GM19397 (cell line): Measurements from ENCODE around the gene SUN2.
"Not testable (repeated sequence)": the region's sequence is repeated elsewhere in the genome, so short reads cannot be mapped to it uniquely, and the experiment has no call there.

Experiments
- ATAC-seq: cut with Tn5 transposase; IDR thresholded peaks from one replicate; pipeline ENCODE4 v1.9.1; 2021; ENCODE audit warnings: mild to moderate bottlenecking, moderate library complexity; ENCODE audit not compliant: unreplicated experiment

SUN2 gene, protein sequence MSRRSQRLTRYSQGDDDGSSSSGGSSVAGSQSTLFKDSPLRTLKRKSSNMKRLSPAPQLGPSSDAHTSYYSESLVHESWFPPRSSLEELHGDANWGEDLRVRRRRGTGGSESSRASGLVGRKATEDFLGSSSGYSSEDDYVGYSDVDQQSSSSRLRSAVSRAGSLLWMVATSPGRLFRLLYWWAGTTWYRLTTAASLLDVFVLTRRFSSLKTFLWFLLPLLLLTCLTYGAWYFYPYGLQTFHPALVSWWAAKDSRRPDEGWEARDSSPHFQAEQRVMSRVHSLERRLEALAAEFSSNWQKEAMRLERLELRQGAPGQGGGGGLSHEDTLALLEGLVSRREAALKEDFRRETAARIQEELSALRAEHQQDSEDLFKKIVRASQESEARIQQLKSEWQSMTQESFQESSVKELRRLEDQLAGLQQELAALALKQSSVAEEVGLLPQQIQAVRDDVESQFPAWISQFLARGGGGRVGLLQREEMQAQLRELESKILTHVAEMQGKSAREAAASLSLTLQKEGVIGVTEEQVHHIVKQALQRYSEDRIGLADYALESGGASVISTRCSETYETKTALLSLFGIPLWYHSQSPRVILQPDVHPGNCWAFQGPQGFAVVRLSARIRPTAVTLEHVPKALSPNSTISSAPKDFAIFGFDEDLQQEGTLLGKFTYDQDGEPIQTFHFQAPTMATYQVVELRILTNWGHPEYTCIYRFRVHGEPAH

DNA sequence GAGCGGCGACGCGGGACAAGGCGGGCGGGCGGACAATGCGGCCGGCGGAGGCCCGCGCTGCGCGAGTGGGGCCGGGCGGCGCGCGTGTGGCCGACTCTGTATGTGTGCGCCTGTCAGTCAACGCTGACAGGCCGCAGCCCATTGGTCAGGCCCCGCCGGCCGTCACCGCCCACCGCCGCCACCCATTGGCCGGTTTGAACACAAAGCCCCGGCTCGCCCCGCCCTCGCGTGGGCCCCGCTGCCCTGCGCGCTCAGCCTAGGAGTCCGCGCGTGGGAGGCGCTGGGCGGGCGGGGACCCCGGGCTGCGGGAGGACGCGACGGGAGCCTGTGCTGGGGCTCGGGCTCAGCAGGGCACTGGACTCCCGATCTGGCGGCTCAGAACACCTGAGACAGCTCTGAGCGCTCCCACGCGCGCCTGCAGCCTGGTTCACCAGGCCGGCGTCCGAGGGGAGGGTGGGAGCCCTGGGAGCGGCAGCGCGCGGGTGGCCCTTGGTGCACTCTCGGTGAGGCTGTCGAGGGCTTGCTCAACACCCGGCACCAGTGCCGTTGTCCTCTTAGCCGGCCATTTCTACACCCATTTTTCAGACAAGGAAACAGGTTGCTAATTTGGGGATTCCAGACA is at the start of gene SUN2:
SUN2 (minus strand) TSS at position 88 of the 622 bp plus-strand sequence. CDS start 3,370 bp downstream, outside the sequence.
- ATAC-seq: peak; percentile 70

DNA sequence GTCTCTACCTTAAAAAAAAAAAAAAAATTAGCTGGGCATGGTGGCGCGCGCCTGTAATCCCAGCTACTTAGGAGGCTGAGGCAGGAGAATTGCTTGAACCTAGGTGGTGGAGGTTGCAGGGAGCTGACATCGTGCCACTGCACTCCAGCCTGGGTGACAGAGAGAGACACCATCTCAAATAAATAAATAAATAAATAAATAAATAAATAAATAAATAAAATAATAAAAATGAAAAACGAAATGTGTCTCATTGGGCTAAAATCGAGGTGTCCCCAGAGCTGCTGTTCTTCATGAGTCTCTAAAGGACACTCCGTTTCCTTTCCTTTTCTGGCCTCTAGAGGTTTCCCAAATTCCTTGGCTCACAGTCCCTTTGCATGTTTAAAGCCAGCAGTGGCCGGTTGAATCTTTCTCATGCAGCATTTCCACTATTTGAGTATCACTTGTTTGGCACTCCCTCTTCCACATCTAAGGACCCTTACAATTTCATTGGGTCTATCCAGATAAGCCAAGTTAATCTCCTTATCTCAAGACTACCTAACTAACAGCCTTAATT is 49.3 kb upstream of the SUN2 start:
- not testable (repeated sequence) for ATAC-seq

DNA sequence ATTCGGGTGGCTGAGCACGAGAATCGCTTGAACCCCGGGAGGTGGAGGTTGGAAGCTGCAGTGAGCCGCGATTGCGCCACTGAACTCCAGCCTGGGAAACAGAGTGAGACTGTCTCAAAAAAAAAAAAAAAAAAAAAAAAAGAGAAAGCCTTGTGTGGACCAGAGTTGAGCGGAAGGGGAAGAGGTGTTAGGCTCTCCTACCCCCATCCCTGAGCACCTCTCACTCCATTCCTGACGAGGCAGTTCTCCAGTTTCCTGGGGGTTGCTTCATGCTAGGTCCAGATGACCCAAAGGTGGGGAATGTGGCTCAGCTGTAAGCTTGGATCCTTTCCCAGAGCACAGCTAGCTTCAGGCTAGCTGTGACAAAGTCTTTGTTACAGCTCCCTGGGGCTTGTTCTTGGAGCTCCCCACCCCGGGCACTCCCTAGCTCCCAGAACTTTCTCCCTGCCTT is 46.9 kb upstream of the SUN2 start:
- ATAC-seq: no peak

DNA sequence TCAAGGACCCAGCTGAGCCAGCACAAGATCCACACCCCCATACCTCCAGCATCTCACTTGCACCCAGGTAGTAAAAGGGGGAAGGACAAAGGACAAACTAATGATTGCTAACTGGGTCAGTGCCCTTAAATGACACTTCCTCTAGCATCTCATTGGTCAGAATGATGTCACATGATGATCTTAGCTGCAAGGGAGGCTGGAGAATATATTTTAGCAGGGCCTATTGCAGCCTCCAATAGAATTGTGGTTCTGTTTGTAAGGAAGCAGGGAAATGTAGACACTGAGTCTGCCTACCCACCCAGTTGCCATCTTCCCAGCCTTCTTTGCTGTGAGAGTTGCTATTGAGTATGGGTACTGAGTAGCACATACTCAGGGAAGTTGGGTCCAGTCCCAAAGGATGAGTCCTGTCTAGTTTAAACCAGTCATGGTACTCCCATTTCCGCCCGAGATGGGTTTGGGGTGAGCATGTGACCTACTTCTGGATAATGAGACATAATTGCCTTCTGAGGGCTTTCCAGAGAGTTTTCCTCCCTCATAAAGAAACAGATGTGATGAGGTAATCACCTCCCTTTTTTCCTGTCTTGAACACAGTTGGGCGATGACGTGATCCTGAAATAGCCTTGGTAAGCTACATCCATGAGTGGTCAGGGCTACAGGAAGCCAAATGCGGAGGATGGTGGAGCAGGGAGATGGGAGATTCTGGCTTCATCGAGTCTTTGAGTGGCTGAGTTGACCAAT is 43.6 kb upstream of the SUN2 start:
- ATAC-seq: no peak

DNA sequence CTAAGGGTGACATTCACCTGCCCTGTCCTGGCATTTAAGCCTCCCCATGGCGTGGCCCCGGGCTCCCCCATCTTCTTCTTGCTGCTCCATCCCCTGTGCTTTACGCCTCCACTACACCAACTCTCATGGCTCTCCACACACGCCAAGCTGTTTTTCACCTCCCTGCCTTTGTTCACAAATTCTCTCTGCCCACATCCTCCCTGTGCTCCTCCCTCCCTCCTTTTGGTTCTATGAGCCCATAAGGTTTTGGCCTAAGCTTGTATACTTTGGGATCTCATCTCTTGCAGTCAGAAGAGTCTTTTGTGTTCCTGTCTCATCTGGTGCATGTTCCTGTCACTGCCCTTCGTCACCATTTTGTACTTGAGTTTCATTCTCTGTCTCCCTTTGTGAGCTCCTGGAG is 42.7 kb upstream of the SUN2 start:
- no peak for ATAC-seq

DNA sequence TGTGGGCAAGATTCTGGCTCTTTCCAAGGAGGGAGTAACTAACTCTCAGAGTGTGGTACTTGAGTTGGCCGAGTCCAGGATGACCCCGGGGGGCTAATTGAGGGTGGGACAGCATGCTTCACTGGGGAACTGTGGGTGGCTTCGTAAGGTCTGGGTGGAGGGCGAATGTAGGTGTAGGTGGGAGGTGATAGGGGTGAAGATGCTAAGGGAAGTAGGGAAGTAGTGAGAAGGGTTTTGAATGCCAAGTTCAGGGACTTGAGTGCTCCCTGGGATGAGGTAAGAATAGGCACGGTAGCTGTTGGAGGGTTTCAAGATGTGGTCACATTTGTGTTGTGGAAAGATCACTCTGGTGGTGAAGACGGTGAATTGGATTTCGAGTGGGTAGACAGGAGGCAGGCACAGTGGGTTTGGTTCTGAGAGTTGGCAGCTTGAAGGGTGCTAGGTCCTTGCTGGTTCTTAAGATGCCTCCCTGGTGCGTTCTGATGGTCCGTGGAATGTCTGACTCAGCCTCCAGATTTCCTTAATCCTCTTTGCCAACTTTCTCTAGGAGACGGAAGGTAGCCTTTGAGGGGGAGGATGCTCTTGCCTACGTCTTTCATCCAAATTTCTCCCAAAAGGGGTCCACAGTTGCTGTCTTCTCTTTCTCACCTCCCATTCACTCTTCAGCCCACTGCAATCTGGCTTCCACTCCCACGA is 40.6 kb upstream of the SUN2 start:
- no peak for ATAC-seq

DNA sequence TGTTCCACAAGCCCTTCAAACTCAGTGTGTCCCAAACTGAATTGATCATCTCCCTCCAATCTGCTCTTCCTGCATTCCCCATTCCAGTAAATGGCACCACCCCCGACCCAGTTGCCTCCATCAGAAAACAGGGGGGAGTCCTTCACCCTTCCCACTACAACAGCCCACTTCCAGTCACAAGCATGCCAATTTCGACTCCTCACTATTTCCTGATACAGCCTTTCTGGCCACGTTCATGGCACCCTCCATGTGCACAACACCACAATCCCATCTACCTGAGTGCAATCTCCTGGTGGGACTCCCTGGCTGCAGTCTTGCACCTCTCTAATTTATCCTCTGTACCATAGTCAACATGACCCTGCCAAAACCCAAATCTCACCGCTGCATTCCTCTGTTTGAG is 39.8 kb upstream of the SUN2 start:
- no peak for ATAC-seq

DNA sequence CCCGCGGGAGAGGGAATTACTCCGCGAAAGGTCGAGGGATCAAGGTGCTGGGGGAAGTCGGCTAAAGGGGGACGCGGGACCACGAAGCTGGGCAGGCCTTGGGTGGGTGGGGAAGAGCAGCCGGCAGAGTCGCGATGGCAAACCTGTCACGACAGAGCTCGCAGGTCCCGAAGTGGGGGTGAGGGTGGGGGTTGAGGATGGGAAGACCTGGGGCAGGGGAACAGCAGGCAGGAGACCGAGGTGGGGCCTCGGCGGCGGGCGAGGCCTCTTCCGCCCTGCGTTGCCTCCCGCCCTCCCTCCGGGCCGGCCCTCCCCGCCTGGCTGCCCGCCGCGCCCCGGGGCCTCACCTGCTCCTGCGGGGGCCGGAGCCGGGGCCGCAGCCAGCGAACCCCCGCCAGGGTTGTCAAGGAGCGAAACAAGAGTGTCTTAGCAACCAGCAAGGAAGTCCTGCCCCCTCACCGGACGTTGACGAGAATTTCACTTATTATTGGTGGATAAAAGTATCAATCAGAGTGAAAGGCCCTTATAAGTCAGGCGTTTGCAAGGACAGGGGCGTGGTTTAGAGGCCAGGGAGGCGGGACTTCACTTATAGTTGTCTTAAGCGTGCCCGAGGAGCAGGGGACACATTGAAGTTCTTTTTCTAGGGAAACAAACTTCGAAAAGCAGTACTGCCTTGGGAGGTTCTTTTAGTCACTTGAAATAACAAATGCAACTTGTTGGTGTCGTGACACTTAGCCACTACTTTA is 38.1 kb upstream of the SUN2 start, which contains the start of gene DNAL4:
DNAL4 (minus strand) TSS at position 423 of the 746 bp plus-strand sequence. CDS start 11,412 bp downstream, outside the sequence.
- peak; percentile 88 for ATAC-seq

DNA sequence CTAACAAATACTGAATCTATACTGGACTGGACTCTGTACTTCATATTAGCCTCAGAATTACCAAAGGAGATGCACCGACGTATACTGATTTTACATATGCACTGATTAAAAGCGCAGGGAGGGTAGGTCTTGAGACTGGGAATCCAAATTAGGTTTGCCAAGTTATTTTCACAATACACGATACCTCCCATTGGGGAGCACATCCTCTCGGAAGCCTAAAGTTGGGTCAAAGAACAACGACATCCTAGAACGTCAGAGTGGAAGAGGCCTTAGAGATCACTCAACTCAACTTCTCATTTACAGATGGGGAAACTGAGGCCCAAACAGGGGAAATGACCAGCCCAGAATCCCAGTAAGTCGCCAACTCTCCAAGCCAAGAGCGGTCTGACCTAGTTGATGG is 37.5 kb upstream of the SUN2 start:
- ATAC-seq: no peak

DNA sequence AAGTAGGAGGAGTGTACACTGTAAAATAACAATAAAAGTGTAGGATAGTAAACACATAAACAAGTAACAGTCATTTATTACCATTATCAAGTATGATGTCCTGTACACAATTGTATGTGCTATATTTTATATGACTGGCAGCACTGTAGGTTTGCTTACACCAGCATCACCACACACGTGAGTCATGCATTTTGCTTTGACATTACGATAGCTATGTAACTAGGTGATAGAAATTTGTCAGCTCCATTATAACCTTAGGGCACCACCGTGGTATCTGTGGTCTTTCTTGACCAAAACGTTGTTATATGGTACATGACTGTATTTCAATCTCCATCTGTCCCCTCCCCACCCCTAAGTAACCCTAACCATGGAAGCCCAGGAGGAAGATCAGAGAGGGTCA is 37.0 kb upstream of the SUN2 start:
- ATAC-seq: no peak

DNA sequence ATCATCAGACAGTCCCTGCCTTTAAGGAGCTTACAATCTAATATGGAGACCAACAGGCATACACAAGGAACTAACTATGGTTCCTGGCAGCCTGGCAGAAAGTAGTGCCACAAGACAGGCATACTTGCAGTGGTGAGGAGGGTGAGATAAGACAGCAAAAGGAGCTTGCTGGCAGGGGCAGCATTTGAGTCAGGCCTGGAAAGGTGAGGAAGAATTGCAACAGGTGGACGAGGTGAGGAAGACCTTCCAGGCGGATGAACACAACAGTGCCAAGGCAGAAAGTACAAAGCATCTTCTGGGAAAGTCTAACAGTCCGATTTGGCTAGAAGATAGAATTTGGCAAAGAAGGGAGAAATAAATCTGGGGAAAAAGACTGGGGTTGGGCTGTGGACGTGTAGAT is 33.8 kb upstream of the SUN2 start:
- no peak for ATAC-seq

DNA sequence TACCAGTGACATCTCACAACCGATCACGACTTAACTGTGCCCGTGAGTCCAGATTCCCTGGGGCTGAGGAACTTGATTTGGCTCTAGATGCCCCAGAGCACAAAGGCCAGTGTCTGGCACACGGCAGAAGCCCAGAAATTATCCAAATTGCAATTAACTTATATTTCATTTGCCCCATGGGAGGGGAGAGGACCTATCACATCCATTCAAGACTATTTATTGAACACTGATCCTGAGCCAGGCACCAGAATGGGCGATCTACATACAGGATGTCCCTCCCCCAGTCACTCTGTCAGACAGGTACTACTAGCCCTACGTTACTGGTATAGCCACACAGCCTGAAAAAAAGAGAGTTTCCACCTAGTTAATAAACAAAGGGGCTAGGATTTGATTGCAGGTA is 33.0 kb upstream of the SUN2 start:
- ATAC-seq: no peak

DNA sequence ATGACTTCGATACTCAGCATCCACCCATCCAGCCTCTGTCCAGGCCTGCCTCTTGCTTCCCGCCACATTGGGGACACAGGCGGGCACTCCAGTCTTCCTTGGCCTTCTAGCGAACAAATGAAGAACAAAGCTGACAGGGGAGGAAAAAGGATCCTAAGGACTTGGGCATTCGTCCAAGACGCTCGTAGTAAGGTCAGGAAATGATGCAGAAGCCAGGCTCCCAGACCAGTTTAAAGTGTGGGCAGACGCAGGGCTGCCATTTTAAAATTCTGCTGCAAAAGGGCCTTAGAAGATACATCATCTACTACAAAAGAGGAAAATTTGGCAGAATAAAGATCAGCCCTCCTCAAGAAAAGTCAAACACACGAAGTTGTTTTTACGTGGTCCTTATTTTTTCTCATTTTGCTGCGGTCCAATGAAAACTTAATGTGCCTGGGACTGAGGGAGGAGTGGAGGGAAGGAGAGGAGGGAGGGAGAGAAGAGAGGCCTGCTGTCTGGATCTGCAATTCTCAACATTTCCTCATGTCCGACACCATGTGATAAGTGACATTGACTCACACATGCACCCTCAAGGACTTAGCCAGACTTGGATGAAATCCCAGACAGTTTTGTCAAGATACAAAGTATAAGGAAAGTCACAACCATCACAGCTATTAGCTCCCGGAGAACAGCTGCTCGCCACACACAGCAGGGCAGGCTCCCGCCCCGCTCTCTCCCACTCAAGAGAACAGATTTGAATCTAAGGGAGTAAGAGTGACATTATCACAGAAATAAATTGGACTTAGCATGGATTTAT is 32.4 kb upstream of the SUN2 start:
- ATAC-seq: no peak

DNA sequence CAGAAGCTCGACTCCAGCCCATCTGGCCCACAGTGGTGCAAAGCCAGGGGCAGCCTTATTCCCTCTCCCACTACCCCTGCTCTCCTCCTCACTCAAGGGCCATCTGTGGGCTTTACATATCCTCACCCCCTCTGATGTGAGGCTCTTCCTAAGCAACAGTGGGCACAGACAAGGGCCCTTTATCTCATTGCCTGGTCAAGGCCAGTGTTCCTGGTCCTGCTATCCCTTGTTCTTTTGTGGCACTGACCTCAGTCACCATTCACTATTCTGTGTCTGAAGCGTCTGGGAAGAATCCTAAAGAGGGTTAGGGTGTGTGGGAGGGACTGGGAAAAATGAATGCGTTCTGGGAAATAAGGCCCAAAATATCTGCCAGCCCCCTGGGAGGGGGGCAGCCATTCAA is 30.8 kb upstream of the SUN2 start:
- no peak for ATAC-seq

DNA sequence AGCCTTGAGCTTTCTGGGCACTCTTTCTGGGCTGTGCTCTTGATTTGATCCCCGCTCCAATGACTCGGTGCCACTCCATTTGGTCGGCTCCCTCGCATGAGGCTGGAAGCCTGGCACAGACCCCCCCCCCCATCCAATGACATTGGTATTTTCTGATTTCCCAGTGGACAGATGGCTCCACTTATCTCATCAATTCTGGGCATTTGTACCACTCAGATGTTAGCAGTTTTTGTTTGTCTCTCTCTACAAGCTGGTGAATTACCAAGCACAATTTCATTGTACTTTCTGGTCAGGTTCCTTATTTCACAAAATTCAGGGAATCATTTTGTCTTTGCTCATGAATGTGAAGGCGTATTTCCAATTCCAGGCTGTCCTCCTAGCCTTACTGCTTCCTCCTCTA is 29.1 kb upstream of the SUN2 start:
- no peak for ATAC-seq

DNA sequence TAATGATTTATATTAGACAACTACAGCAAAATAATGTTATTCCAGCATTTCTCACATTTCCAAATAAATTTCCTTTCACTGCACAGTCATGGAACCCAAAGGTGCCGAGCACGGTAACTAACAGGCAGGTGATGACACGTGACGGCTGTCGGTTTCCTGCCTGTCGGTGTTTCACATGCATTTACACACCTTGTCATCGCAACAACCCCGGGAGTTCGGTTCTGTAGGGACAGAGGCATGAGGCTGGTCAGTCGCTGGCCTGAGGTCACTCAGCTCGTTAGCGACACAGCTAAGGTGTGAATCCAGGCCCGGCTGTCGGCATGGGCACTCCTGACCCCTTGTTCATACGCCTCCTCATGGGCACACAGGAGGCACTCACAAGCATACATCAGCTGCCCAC is 28.2 kb upstream of the SUN2 start:
- ATAC-seq: no peak

DNA sequence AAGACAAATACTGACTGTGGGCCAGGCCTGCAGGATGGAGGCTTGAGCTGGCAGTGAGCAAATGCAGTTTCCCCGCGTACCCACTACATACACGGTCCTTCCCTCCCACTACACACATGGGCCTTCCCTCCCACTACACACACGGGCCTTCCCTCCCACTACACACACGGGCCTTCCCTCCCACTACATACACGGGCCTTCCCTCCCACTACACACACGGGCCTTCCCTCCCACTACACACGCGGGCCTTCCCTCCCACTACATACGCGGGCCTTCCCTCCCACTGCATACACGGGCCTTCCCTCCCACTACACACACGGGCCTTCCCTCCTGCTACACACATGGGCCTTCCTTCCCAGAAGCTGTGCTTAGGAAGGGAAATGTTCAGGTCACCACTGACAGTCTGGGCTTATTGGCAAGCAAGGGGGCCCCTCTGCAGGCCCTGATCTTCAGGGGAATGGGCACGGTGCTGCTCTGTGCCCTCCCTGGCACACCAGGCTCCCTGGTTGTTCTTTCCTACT is 27.4 kb upstream of the SUN2 start:
- no peak for ATAC-seq

DNA sequence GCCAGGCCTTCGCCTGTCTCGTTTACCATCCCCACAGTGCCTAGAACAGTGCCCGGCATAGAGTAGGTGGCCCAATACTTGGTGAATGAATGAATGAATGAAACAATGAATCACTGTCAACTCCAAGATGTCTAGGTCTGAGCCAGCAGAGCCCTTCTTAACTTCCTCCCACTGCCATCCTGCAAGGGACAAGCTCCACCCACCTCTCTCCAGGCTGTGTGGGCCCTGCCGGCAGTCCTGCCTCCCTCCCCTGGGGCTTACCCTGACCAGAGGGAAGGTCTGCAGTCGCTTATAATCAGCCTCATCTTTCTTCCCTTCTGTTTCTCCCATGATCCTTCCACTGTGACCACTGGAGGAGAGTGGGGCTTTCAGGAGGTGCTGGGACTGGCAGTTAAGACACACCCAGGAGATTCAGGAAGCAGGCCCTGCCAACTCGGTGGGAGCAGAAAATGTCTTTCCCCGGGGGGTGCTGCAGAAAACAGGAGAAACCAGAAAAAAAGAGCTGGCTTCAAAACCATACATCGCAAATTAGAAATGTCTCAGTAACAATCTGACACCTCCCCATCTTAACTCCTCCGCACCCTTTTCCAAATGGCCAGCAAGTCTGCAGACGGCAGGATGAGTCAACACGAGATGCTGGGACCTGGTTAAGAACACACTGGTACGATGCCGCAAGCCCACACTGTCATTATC is 26.8 kb upstream of the SUN2 start:
- ATAC-seq: no peak
